ENCODE measurements around the gene CNOT8.
A peak's percentile ranks its signal among the peaks of the same experiment; 100 is the strongest.
"Not testable (repeated sequence)": the region's sequence is repeated elsewhere in the genome, so short reads cannot be mapped to it uniquely, and the experiment has no call there.

CNOT8 gene

GRCh38 chr5:154858297-154858971 is at the start of gene CNOT8:
Gene CNOT8, plus strand, starts transcription at chr5:154858627. Its CDS starts 4,652 bp downstream, at chr5:154863279.
- DNase-seq (ENCODE audit: low read depth in 2 of 3, low spot score in 1 of 3) = peak; percentile 94 to 97 (median 96)

- no peak for DNase-seq (ENCODE audit: low read depth in 2 of 3, low spot score in 1 of 3)
Measured at GRCh38 chr5:154811239-154811638, 47.2 kb upstream of the CNOT8 start.

GRCh38 chr5:154811653-154812465 is 46.6 kb upstream of the CNOT8 start:
- DNase-seq (ENCODE audit: low read depth in 2 of 3, low spot score in 1 of 3) = peak; percentile 39 to 60 (median 40)

GRCh38 chr5:154813158-154813557 is 45.3 kb upstream of the CNOT8 start:
- DNase-seq (ENCODE audit: low read depth in 2 of 3, low spot score in 1 of 3) = no peak

GRCh38 chr5:154813736-154814135 is 44.7 kb upstream of the CNOT8 start:
- no peak for DNase-seq (ENCODE audit: low read depth in 2 of 3, low spot score in 1 of 3)

- no peak for DNase-seq (ENCODE audit: low read depth in 2 of 3, low spot score in 1 of 3)
Measured at GRCh38 chr5:154815025-154815424, 43.4 kb upstream of the CNOT8 start.

- no peak for DNase-seq (ENCODE audit: low read depth in 2 of 3, low spot score in 1 of 3)
Measured at GRCh38 chr5:154815684-154816247, 42.7 kb upstream of the CNOT8 start.

GRCh38 chr5:154816891-154817492 is 41.4 kb upstream of the CNOT8 start:
- DNase-seq (ENCODE audit: low read depth in 2 of 3, low spot score in 1 of 3) = no peak

GRCh38 chr5:154817815-154818214 is 40.6 kb upstream of the CNOT8 start:
- DNase-seq (ENCODE audit: low read depth in 2 of 3, low spot score in 1 of 3) = no peak

- no peak for DNase-seq (ENCODE audit: low read depth in 2 of 3, low spot score in 1 of 3)
Measured at GRCh38 chr5:154818471-154819116, 39.8 kb upstream of the CNOT8 start.

GRCh38 chr5:154819546-154819945 is 38.9 kb upstream of the CNOT8 start:
- DNase-seq (ENCODE audit: low read depth in 2 of 3, low spot score in 1 of 3) = no peak

- DNase-seq (ENCODE audit: low read depth in 2 of 3, low spot score in 1 of 3) = no peak
Measured at GRCh38 chr5:154820383-154820782, 38.0 kb upstream of the CNOT8 start.

- DNase-seq (ENCODE audit: low read depth in 2 of 3, low spot score in 1 of 3) = not testable (repeated sequence)
Measured at GRCh38 chr5:154822896-154823295, 35.5 kb upstream of the CNOT8 start.

- DNase-seq (ENCODE audit: low read depth in 2 of 3, low spot score in 1 of 3) = no peak
Measured at GRCh38 chr5:154823605-154824004, 34.8 kb upstream of the CNOT8 start.

- no peak for DNase-seq (ENCODE audit: low read depth in 2 of 3, low spot score in 1 of 3)
Measured at GRCh38 chr5:154824070-154824469, 34.4 kb upstream of the CNOT8 start.

- DNase-seq (ENCODE audit: low read depth in 2 of 3, low spot score in 1 of 3) = no peak
Measured at GRCh38 chr5:154829181-154829588, 29.2 kb upstream of the CNOT8 start.

GRCh38 chr5:154829589-154830218 is 28.7 kb upstream of the CNOT8 start:
- DNase-seq (ENCODE audit: low read depth in 2 of 3, low spot score in 1 of 3) = peak in 2 of 3 donors; percentile 7 to 21

- DNase-seq (ENCODE audit: low read depth in 2 of 3, low spot score in 1 of 3) = no peak
Measured at GRCh38 chr5:154830219-154830595, 28.2 kb upstream of the CNOT8 start.

GRCh38 chr5:154830596-154830995 is 27.8 kb upstream of the CNOT8 start:
- no peak for DNase-seq (ENCODE audit: low read depth in 2 of 3, low spot score in 1 of 3)

- no peak for DNase-seq (ENCODE audit: low read depth in 2 of 3, low spot score in 1 of 3)
Measured at GRCh38 chr5:154831451-154831850, 27.0 kb upstream of the CNOT8 start.

- not testable (repeated sequence) for DNase-seq (ENCODE audit: low read depth in 2 of 3, low spot score in 1 of 3)
Measured at GRCh38 chr5:154832804-154833203, 25.6 kb upstream of the CNOT8 start.

All from stimulated activated CD4-positive, alpha-beta T cell treated with anti-CD3 and anti-CD28 coated beads, Interleukin-12 subunit alpha, Interleukin-12 subunit beta, amount 100 ng/mL, for 48 hours (primary cell).